ENCODE data around the gene INPP5A.

GRCh38 chr10:132593389-132593788 lies 55.8 kb downstream of the INPP5A start:
- TF ChIP-seq POLR2A (IDR thresholded peaks at IDR 0.05): no peak
- TF ChIP-seq CTCF (IDR thresholded peaks at IDR 0.05): no peak
